Transverse colon (tissue), 4 donors: ENCODE results near the gene SHLD2. TPM values are rescaled to one million over a fixed set of nuclear protein-coding genes. Genes with fewer than 3 reads are reported as not detected.

ENCODE experiments used
- DNase-seq: peaks from one replicate; pipeline ENCODE4 v3.0.0-alpha.2; 2019
- H3K27ac ChIP-seq, 4 donors: fragments of 200-600 bp; sonication (generic); 2 replicates each; pipeline ENCODE4 v1.5.1; 2016 to 2018; ENCODE audit warnings: inconsistent platforms in 4 of 4
- H3K27me3 ChIP-seq: fragments of 200-600 bp; sonication (generic); 2 replicates; pipeline ENCODE4 v1.5.1; 2017; ENCODE audit warnings: inconsistent platforms
- H3K36me3 ChIP-seq, 4 donors: fragments of 200-600 bp; sonication (generic); 2 replicates each; pipeline ENCODE4 v1.5.1; 2017 to 2019; ENCODE audit warnings: inconsistent platforms in 4 of 4
- H3K4me1 ChIP-seq, 4 donors: fragments of 200-600 bp; sonication (generic); 2 replicates each; pipeline ENCODE4 v1.5.1; 2017 to 2020; ENCODE audit warnings: inconsistent platforms in 4 of 4
- H3K4me3 ChIP-seq, 4 donors: fragments of 200-600 bp; sonication (generic); 1 replicate in 1 of 4; 2 replicates in 3 of 4; pipeline versions ENCODE4 v1.5.1 to v1.6.1; 2017 to 2019; ENCODE audit warnings: inconsistent platforms in 4 of 4
- H3K9me3 ChIP-seq, 2 donors: fragments of 200-600 bp; sonication (generic); 2 replicates each; pipeline ENCODE4 v1.5.1; 2017 to 2019; ENCODE audit warnings: inconsistent platforms in 2 of 2
- CTCF ChIP-seq, 5 experiments: fragments of 200-600 bp in 3 of 5; fragments of 450-650 bp in 2 of 5; sonication (generic) in 3 of 5; IDR thresholded peaks; 1 replicate in 2 of 5; 2 replicates in 3 of 5; pipeline ENCODE4 v1.5.1; 2016 to 2017; ENCODE audit warnings: antibody characterized with exemption in 5 of 5, inconsistent platforms in 3 of 5, mild to moderate bottlenecking in 2 of 5, moderate library complexity in 1 of 5
- EP300 ChIP-seq: sonication (generic); formaldehyde crosslinking; IDR thresholded peaks from one replicate; pipeline ENCODE4 v1.6.1; 2017; ENCODE audit warnings: antibody characterized with exemption, low read depth
- POLR2A ChIP-seq: fragments of 450-650 bp; IDR thresholded peaks from one replicate; pipeline ENCODE4 v1.6.1; 2016; ENCODE audit warnings: antibody characterized with exemption, mild to moderate bottlenecking, moderate library complexity
- POLR2AphosphoS5 ChIP-seq, 3 donors: sonication (generic); formaldehyde crosslinking; IDR thresholded peaks; one replicate each; pipeline ENCODE4 v1.6.1; 2016; ENCODE audit warnings: antibody characterized with exemption in 3 of 3
- WGBS, 2 donors: methylation state at CpG; one replicate each; pipeline ENCODE4 v1.1.5; 2018; ENCODE audit warnings: low coverage in 1 of 2; 5-methylcytosine and 5-hydroxymethylcytosine counted together
- in situ Hi-C, 4 donors: fragments of 200-750 bp; cut with MboI; loops; one replicate each; pipeline versions ENCODE4 v1.15.0 to v1.15.1; 2017; ENCODE audit warnings: low sequenced_read_pairs in 3 of 4, low pct_ligation_motif_present in 1 of 4, low pct_unique_long_range_greater_than_20kb in 1 of 4
- intact Hi-C: fragments of 100-400 bp; cut with DNase I; formaldehyde crosslinking; loops from one replicate; pipeline ENCODE4 v1.15.1; 2023; ENCODE audit warnings: low total_unique reads
- total RNA-seq, 4 donors: library from RNA; depleted of rRNA; stranded (reverse); fragments of >200 nt; gene quantifications; one replicate each; pipeline ENCODE4 v1.1.0, GENCODE V29; 2016

SHLD2 gene
- total RNA-seq, 4 donors from 2014 or later, result 21.7 to 43.7 (median 37.3) TPM

DNA sequence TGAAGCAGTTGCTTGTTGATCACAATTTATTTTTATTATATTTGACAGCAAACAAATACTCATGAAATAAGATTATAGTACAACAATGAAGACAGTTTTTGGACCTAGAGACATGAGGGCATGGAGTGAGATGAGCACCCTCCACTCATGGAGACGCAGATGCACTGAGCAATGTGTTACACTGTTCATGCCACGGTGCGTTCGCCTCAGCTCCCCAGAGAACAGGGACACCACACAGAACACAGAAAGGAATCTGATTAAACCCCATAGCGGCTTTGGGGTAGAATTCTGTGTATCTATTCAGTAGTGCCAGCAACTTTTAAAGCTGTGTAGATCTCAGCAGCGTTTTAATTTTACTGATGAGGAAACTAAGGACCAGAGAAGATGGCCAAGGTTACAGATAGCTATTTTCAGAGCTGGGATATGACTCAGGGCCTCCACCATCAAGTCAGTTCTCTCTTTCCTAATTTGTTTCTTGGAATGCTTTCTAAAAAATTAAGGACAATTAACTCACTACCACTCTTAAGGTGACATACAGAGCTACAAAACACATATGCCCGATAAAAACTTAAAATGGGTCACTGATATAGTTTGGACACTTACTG is 41.3 kb upstream of the SHLD2 start:
- 90 to 93% methylated on average over 2 to 7 of the region's 7 CpGs for WGBS, 2 donors
- peaks cover 0 to 75% (median 29%) of the 10 kb centered on the region in 4 donors for H3K36me3 ChIP-seq
- no peaks in the 10 kb centered on the region for H3K9me3 ChIP-seq
- intact Hi-C loops (no loop called here), in situ Hi-C loops (no loop called here)
- no peak for DNase-seq
- TF ChIP-seq POLR2A (no peak), CTCF (IDR thresholded peaks at IDR 0.05) (no peak), POLR2AphosphoS5 (IDR thresholded peaks at IDR 0.05) (no peak), EP300 (no peak)
- no peak overlapping the region for H3K4me3 ChIP-seq
- H3K27me3 ChIP-seq, result no peaks in the 10 kb centered on the region
- H3K27ac ChIP-seq, result no peak overlapping the region
- no peaks in the 10 kb centered on the region for H3K4me1 ChIP-seq

DNA sequence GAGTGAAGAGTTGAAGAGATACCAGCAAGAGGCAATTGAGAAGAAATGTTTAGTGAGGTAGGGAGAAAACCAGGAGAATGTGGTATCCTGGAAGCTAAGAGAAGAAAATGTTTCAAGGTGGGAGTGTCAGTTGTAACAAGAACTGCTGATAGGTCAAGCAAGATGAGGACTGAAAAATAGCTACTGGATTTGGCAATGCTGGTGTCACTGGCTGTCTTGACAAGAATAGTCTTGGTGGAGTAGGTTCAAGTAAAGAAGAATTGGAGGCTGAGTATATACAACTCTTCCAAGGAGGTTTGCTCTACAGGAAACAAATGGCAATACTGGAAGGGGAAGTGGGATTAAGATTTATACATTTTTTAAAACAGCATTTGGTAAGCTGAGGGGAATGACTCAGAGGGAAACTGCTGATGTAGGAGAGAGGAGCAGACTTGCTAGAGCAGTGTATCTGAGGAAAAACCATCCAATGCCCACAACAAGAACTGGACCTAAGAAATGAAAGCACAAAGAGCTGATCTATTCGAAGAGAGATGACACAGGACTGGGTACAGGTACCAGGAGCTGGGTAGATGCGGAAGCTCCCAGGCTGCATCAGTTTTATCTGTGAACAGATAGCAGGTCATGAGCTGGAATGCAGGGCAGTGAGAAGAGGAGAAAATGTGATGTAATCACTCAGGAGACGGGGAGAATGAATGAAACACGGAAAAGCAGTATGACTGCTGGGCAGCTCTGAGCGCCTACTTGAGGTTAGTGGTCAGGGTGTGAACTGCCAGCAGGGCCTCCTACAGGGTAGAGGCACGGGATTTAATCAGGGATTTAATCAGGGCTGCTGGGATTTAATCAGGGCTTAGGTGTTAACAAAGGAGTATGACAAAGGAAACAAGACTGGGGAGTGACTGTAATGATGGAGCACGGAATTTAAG is 40.4 kb upstream of the SHLD2 start:
- in situ Hi-C loops, result no loop called here
- no peak for DNase-seq
- TF ChIP-seq POLR2AphosphoS5 (IDR thresholded peaks at IDR 0.05) (no peak), CTCF (IDR thresholded peaks at IDR 0.05) (no peak), POLR2A (no peak), EP300 (no peak)
- peaks cover 0 to 75% (median 29%) of the 10 kb centered on the region in 4 donors for H3K36me3 ChIP-seq
- H3K4me1 ChIP-seq, result no peaks in the 10 kb centered on the region
- 66 to 68% methylated on average over 6 to 7 of the region's 7 CpGs for WGBS, 2 donors
- H3K27me3 ChIP-seq, result no peaks in the 10 kb centered on the region
- peak overlapping the region in 1 of 4 donors; percentile 2 for H3K27ac ChIP-seq
- intact Hi-C loops, result no loop called here
- H3K9me3 ChIP-seq, result no peaks in the 10 kb centered on the region
- H3K4me3 ChIP-seq, result no peak overlapping the region

- intact Hi-C loops, result no loop called here
- no peak overlapping the region for H3K27ac ChIP-seq
- H3K27me3 ChIP-seq, result no peaks in the 10 kb centered on the region
- WGBS, 2 donors, result 82 to 92% methylated on average over 1 of the region's 1 CpG
- no peaks in the 10 kb centered on the region for H3K9me3 ChIP-seq
- H3K36me3 ChIP-seq, result peaks cover 0 to 75% (median 35%) of the 10 kb centered on the region in 4 donors
- H3K4me1 ChIP-seq, result no peaks in the 10 kb centered on the region
- in situ Hi-C loops, result no loop called here
- TF ChIP-seq POLR2AphosphoS5 (IDR thresholded peaks at IDR 0.05) (no peak), CTCF (IDR thresholded peaks at IDR 0.05) (no peak), EP300 (no peak), POLR2A (no peak)
- DNase-seq, result no peak
- no peak overlapping the region for H3K4me3 ChIP-seq
Measured at GRCh38 chr10:87058171-87058570, 36.8 kb upstream of the SHLD2 start.

GRCh38 chr10:87059401-87059800 is 35.6 kb upstream of the SHLD2 start:
- DNase-seq, result no peak
- no peaks in the 10 kb centered on the region for H3K4me1 ChIP-seq
- H3K27ac ChIP-seq, result no peak overlapping the region
- no peak overlapping the region for H3K4me3 ChIP-seq
- intact Hi-C loops, result no loop called here
- in situ Hi-C loops, result no loop called here
- no peaks in the 10 kb centered on the region for H3K27me3 ChIP-seq
- no peaks in the 10 kb centered on the region for H3K9me3 ChIP-seq
- no peak for TF ChIP-seq CTCF (IDR thresholded peaks at IDR 0.05)
- TF ChIP-seq POLR2AphosphoS5 (IDR thresholded peaks at IDR 0.05), result no peak
- no peak for TF ChIP-seq POLR2A
- no peak for TF ChIP-seq EP300
- 93 to 100% methylated on average over 1 of the region's 1 CpG for whole genome bisulfite sequencing, 2 donors
- H3K36me3 ChIP-seq, result peaks cover 0 to 83% (median 37%) of the 10 kb centered on the region in 4 donors
